ENCODE measurements around the gene FOLR2.
"Not testable (repeated sequence)": the region's sequence is repeated elsewhere in the genome, so short reads cannot be mapped to it uniquely, and the experiment has no call there.

The FOLR2 gene

GRCh38 chr11:72195518-72196270, 20.9 kb upstream of the FOLR2 start:
- no peak for DNase-seq (ENCODE audit: low read depth, low spot score)

DNA sequence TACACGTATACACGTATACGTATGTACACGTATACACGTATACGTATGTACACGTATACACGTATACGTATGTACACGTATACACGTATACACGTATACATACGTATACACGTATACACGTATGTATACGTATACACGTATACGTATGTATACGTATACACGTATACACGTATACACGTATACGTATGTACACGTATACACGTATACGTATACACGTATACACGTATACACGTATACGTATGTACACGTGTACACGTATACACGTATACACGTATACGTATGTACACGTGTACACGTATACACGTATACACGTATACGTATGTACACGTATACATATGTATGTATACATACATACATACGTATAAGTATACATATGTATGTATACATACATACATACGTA, 15.1 kb upstream of the FOLR2 start:
- in situ Hi-C loops (cut with HindIII; ENCODE audit: low sequenced_read_pairs); DNase-seq (ENCODE audit: low read depth, low spot score); H3K4me3 ChIP-seq (ENCODE audit: low read depth, low read length): not testable (repeated sequence)

More at GRCh38 chr11:72195518-72196270, 20.9 kb upstream of the FOLR2 start:
- no peak overlapping the region for H3K4me3 ChIP-seq (ENCODE audit: low read depth, low read length)
- in situ Hi-C loops (cut with HindIII; ENCODE audit: low sequenced_read_pairs) = no loop called here
- TF ChIP-seq CTCF (IDR thresholded peaks at IDR 0.05; ENCODE audit: low read depth, low read length) = no peak

- TF ChIP-seq CTCF (IDR thresholded peaks at IDR 0.05; ENCODE audit: low read depth, low read length) = no peak
- no peak for DNase-seq (ENCODE audit: low read depth, low spot score)
- no peak overlapping the region for H3K4me3 ChIP-seq (ENCODE audit: low read depth, low read length)
- in situ Hi-C loops (cut with HindIII; ENCODE audit: low sequenced_read_pairs) = no loop called here
These were observed 14.0 kb upstream of the FOLR2 start for GRCh38 chr11:72202571-72202970.

- DNase-seq (ENCODE audit: low read depth, low spot score) = no peak
- in situ Hi-C loops (cut with HindIII; ENCODE audit: low sequenced_read_pairs) = no loop called here
- H3K4me3 ChIP-seq (ENCODE audit: low read depth, low read length) = no peak overlapping the region
- TF ChIP-seq CTCF (IDR thresholded peaks at IDR 0.05; ENCODE audit: low read depth, low read length) = no peak
These were observed 13.4 kb upstream of the FOLR2 start for GRCh38 chr11:72203163-72203562.

- TF ChIP-seq CTCF (IDR thresholded peaks at IDR 0.05; ENCODE audit: low read depth, low read length) = no peak
- no peak for DNase-seq (ENCODE audit: low read depth, low spot score)
- in situ Hi-C loops (cut with HindIII; ENCODE audit: low sequenced_read_pairs) = no loop called here
- H3K4me3 ChIP-seq (ENCODE audit: low read depth, low read length) = no peak overlapping the region
These were observed 11.7 kb upstream of the FOLR2 start for GRCh38 chr11:72204886-72205285.

DNA sequence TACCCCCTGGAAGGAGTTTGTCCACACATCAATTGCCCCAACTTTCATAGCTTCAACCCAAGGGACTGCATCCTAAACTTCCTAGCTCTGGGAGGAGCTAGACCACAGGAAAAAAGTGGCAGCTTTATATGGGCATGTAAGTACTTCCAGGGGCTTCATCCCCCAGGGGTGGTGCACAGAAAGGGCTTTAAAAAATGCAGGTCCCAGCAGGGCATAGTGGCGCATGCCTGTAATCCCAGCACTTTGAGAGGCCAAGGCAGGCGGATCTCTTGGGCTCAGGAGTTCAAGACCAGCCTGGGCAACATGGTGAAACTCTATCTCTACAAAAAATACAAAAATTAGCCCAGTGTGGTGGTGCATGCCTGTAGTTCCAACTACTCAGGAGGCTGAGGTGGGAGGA, 9.8 kb upstream of the FOLR2 start:
- in situ Hi-C loops (cut with HindIII; ENCODE audit: low sequenced_read_pairs); H3K4me3 ChIP-seq (ENCODE audit: low read depth, low read length); DNase-seq (ENCODE audit: low read depth, low spot score): not testable (repeated sequence)

GRCh38 chr11:72208281-72208680, 8.3 kb upstream of the FOLR2 start:
- no peak overlapping the region for H3K4me3 ChIP-seq (ENCODE audit: low read depth, low read length)
- TF ChIP-seq CTCF (IDR thresholded peaks at IDR 0.05; ENCODE audit: low read depth, low read length) = no peak
- DNase-seq (ENCODE audit: low read depth, low spot score) = no peak
- in situ Hi-C loops (cut with HindIII; ENCODE audit: low sequenced_read_pairs) = no loop called here

GRCh38 chr11:72209101-72209500, 7.5 kb upstream of the FOLR2 start:
- no peak for DNase-seq (ENCODE audit: low read depth, low spot score)
- no peak overlapping the region for H3K4me3 ChIP-seq (ENCODE audit: low read depth, low read length)
- in situ Hi-C loops (cut with HindIII; ENCODE audit: low sequenced_read_pairs) = no loop called here
- TF ChIP-seq CTCF (IDR thresholded peaks at IDR 0.05; ENCODE audit: low read depth, low read length) = no peak

All from astrocyte of the spinal cord (primary cell).